Activated B cell treated with CpG ODN at 0.5 μM for 24 hours (primary cell): ENCODE results near the gene RBM17. TPM values are rescaled to one million over a fixed set of nuclear protein-coding genes. Genes with fewer than 3 reads are reported as not detected.
A peak's percentile ranks its signal among the peaks of the same experiment; 100 is the strongest.
"Not testable (repeated sequence)": the region's sequence is repeated elsewhere in the genome, so short reads cannot be mapped to it uniquely, and the experiment has no call there.

Source experiments
- ATAC-seq: fragments of 200-7000 bp; cut with Tn5 transposase; one replicate; pipeline ENCODE4 v1.10.0; 2021; ENCODE audit warnings: low read depth, mild to moderate bottlenecking, moderate library complexity
- CTCF ChIA-PET: fragments of 350-600 bp; sonication (Branson Sonifier 250); formaldehyde crosslinking; loops from one replicate; lab custom pipeline; 2021; ENCODE audit warnings: antibody characterized with exemption; lab: Charles Lee
- POLR2A ChIA-PET: fragments of 350-600 bp; sonication (Branson Sonifier 250); formaldehyde crosslinking; loops from one replicate; lab custom pipeline; 2021; ENCODE audit warnings: antibody characterized with exemption; lab: Charles Lee
- DNase-seq: peaks from one replicate; pipeline ENCODE4 v3.0.0; 2022
- H3K27ac Mint-ChIP-seq: one replicate; pipeline ENCODE4 v1.8.0; 2020; ENCODE audit warnings: mixed read lengths
- H3K27me3 Mint-ChIP-seq: one replicate; pipeline ENCODE4 v1.8.0; 2021; ENCODE audit warnings: mixed read lengths
- H3K36me3 Mint-ChIP-seq: one replicate; pipeline ENCODE4 v1.8.0; 2021; ENCODE audit warnings: low read depth, mixed read lengths
- H3K4me1 Mint-ChIP-seq: one replicate; pipeline ENCODE4 v1.8.0; 2021; ENCODE audit warnings: mixed read lengths
- H3K4me3 Mint-ChIP-seq: one replicate; pipeline ENCODE4 v1.8.0; 2020; ENCODE audit warnings: mild to moderate bottlenecking, mixed read lengths
- H3K9me3 Mint-ChIP-seq: one replicate; pipeline ENCODE4 v1.8.0; 2020; ENCODE audit warnings: mixed read lengths
- CTCF ChIP-seq: fragments of 200-600 bp; IDR thresholded peaks from one replicate; pipeline ENCODE4 v1.8.0; 2022; ENCODE audit warnings: antibody characterized with exemption, mild to moderate bottlenecking
- intact Hi-C: fragments of 100-400 bp; cut with micrococcal nuclease; formaldehyde crosslinking; loops from one replicate; pipeline ENCODE4 v1.15.1; 2024
- total RNA-seq: library from RNA; stranded (reverse); gene quantifications from 2 replicates; pipeline ENCODE4 v1.2.3, GENCODE V29; 2022

RBM17 gene
- total RNA-seq, 1 donor from 2014 or later = 209 TPM

GRCh38 chr10:6139470-6139869 is 50.6 kb downstream of the RBM17 start:
- peaks cover 52% of the 10 kb centered on the region for H3K4me1 Mint-ChIP-seq
- no peak for DNase-seq
- H3K27me3 Mint-ChIP-seq = peaks cover 8% of the 10 kb centered on the region
- no peak for TF ChIP-seq CTCF
- no peaks in the 10 kb centered on the region for H3K36me3 Mint-ChIP-seq
- POLR2A ChIA-PET = interaction anchor here (0.9 to 1.2 kb wide), 2 partner anchors 24 to 63 kb away, joined by 3 read pairs; partner anchors contain the start of gene PFKFB3
- CTCF ChIA-PET = interaction anchor here (0.7 to 0.8 kb wide), 2 partner anchors 12 to 13 kb away, joined by 3 to 4 read pairs; no protein-coding TSS in a partner anchor
- H3K27ac Mint-ChIP-seq = no peak overlapping the region
- no peak overlapping the region for H3K4me3 Mint-ChIP-seq
- no peaks in the 10 kb centered on the region for H3K9me3 Mint-ChIP-seq
- intact Hi-C loops = no loop called here
- ATAC-seq = no peak

- peaks cover 6% of the 10 kb centered on the region for H3K27me3 Mint-ChIP-seq
- H3K9me3 Mint-ChIP-seq = no peaks in the 10 kb centered on the region
- H3K4me1 Mint-ChIP-seq = peaks cover 44% of the 10 kb centered on the region
- no peak for TF ChIP-seq CTCF
- no peak for ATAC-seq
- intact Hi-C loops = loop anchor here (10.0 kb wide), 1 partner anchor 1275 kb away; the partner anchor contains the start of gene SFMBT2
- H3K4me3 Mint-ChIP-seq = peak overlapping the region; percentile 71
- no peak overlapping the region for H3K27ac Mint-ChIP-seq
- no peak for DNase-seq
- ChIA-PET POLR2A (interaction anchor here (0.7 to 0.9 kb wide), 2 partner anchors 23 to 63 kb away, joined by 3 to 4 read pairs; partner anchors contain the start of gene PFKFB3), CTCF (no interaction called here)
- H3K36me3 Mint-ChIP-seq = no peaks in the 10 kb centered on the region
These were observed 51.5 kb downstream of the RBM17 start for GRCh38 chr10:6140141-6140841.

- Mint-ChIP-seq H3K27ac (peak overlapping the region; percentile 77), H3K36me3 (no peaks in the 10 kb centered on the region), H3K9me3 (no peaks in the 10 kb centered on the region), H3K27me3 (peaks cover 1% of the 10 kb centered on the region), H3K4me3 (peak overlapping the region; percentile 71), H3K4me1 (peaks cover 42% of the 10 kb centered on the region)
- CTCF ChIA-PET = no interaction called here
- POLR2A ChIA-PET = interaction anchor here (0.7 kb wide), 1 partner anchor 23 kb away, joined by 4 read pairs; no protein-coding TSS in a partner anchor
- intact Hi-C loops = loop anchor here (1.0 to 10.0 kb wide), 3 partner anchors 10 to 1274 kb away; partner anchors contain the start of gene SFMBT2
- ATAC-seq (no peak), DNase-seq (no peak)
- no peak for TF ChIP-seq CTCF
These were observed 52.1 kb downstream of the RBM17 start for GRCh38 chr10:6140965-6141295.

GRCh38 chr10:6141296-6142151 is 52.7 kb downstream of the RBM17 start:
- H3K4me3 Mint-ChIP-seq = peak overlapping the region; percentile 71
- ChIA-PET CTCF (no interaction called here), POLR2A (interaction anchor here (0.6 to 1.3 kb wide), 3 partner anchors 9 to 259 kb away, joined by 3 to 9 read pairs (median 3); no protein-coding TSS in a partner anchor)
- intact Hi-C loops = loop anchor here (1.0 to 10.0 kb wide), 3 partner anchors 10 to 1273 kb away; partner anchors contain the start of gene SFMBT2
- no peaks in the 10 kb centered on the region for H3K9me3 Mint-ChIP-seq
- TF ChIP-seq CTCF = no peak
- H3K36me3 Mint-ChIP-seq = no peaks in the 10 kb centered on the region
- H3K4me1 Mint-ChIP-seq = peaks cover 44% of the 10 kb centered on the region
- peaks cover 1% of the 10 kb centered on the region for H3K27me3 Mint-ChIP-seq
- H3K27ac Mint-ChIP-seq = peak overlapping the region; percentile 77
- DNase-seq (no peak), ATAC-seq (peak; percentile 46)

- H3K9me3 Mint-ChIP-seq, ATAC-seq, H3K27ac Mint-ChIP-seq, H3K36me3 Mint-ChIP-seq, H3K27me3 Mint-ChIP-seq, DNase-seq, H3K4me3 Mint-ChIP-seq: not testable (repeated sequence)
- peaks cover 45% of the 10 kb centered on the region for H3K4me1 Mint-ChIP-seq
- CTCF ChIA-PET = interaction anchor here (0.7 kb wide), 1 partner anchor 259 kb away, joined by 3 read pairs; no protein-coding TSS in a partner anchor
- intact Hi-C loops = loop anchor here (10.0 kb wide), 1 partner anchor 1273 kb away; the partner anchor contains the start of gene SFMBT2
- POLR2A ChIA-PET = interaction anchor here (0.6 to 1.3 kb wide), 3 partner anchors 8 to 259 kb away, joined by 3 to 9 read pairs (median 3); no protein-coding TSS in a partner anchor
These were observed 53.4 kb downstream of the RBM17 start for GRCh38 chr10:6142186-6142585.
